K562 (cell line): Measurements from ENCODE around the gene UFSP1. TPM values are rescaled to one million over a fixed set of nuclear protein-coding genes. Genes with fewer than 3 reads are reported as not detected.

ENCODE experiments used
- ERF ChIP-seq: fragments of 450-650 bp; formaldehyde crosslinking; IDR thresholded peaks from 2 replicates; pipeline ENCODE4 v1.4.0; 2020; ENCODE audit warnings: mild to moderate bottlenecking, mixed read lengths
- HDAC2 ChIP-seq: fragments of 450-650 bp; IDR thresholded peaks from 2 replicates; pipeline ENCODE4 v1.6.1; 2016; ENCODE audit warnings: mild to moderate bottlenecking
- KAT7 ChIP-seq: sonication (generic); formaldehyde crosslinking; IDR thresholded peaks from 2 replicates; pipeline ENCODE4 v1.8.0; 2022; ENCODE audit warnings: missing genetic modification reagents, mild to moderate bottlenecking, borderline replicate concordance
- LCOR ChIP-seq: sonication (generic); formaldehyde crosslinking; IDR thresholded peaks from 2 replicates; pipeline ENCODE4 v1.8.0; 2022; ENCODE audit warnings: mild to moderate bottlenecking, missing genetic modification reagents
- NONO ChIP-seq, 2 experiments: fragments of 200-400 bp in 1 of 2; fragments of 450-650 bp in 1 of 2; formaldehyde crosslinking in 1 of 2; IDR thresholded peaks; 2 replicates each; pipeline ENCODE4 v1.6.1; 2017; ENCODE audit warnings: low read depth in 2 of 2, mild to moderate bottlenecking in 2 of 2, moderate library complexity in 2 of 2, low read length in 1 of 2
- SETDB1 ChIP-seq: IDR thresholded peaks from one replicate; pipeline ENCODE4 v1.6.1; 2012; ENCODE audit warnings: low read length, control low read depth, inconsistent platforms
- SIX5 ChIP-seq, 2 experiments: IDR thresholded peaks; 2 replicates each; pipeline ENCODE4 v1.6.1; 2011; ENCODE audit warnings: low read length in 2 of 2, borderline replicate concordance in 1 of 2, low read depth in 1 of 2, mild to moderate bottlenecking in 1 of 2, moderate library complexity in 1 of 2; ENCODE audit not compliant: insufficient read depth in 1 of 2
- ZNF354B ChIP-seq: fragments of 250-450 bp; sonication (Bioruptor Pico); IDR thresholded peaks from 2 replicates; pipeline ENCODE4 v1.4.0; 2020
- ZNF699 ChIP-seq: fragments of 250-450 bp; sonication (Bioruptor Pico); IDR thresholded peaks from 2 replicates; pipeline ENCODE4 v1.8.0; 2021; ENCODE audit warnings: mild to moderate bottlenecking, moderate library complexity; ENCODE audit not compliant: insufficient replicate concordance
- polyA plus RNA-seq, 8 experiments: library from polyadenylated mRNA; depleted of rRNA in 4 of 8; stranded (reverse) in 5 of 8; unstranded in 3 of 8; fragments of >200 nt; fragmentation: Nextera tagmentation in 2 of 8; fragmentation: Illumina TruSeq in 1 of 8; extraction: Ambion mirVana in 2 of 8; extraction: Trizol in 1 of 8; gene quantifications; 2 replicates each; pipeline versions ENCODE4 v1.2.1 to v1.2.3, GENCODE V29; 2011 to 2014; ENCODE audit warnings: inconsistent platforms in 1 of 8, missing spikeins in 1 of 8
- total RNA-seq, 7 experiments: library from RNA; depleted of rRNA in 6 of 7; stranded (reverse); fragments of >200 nt in 6 of 7; fragmentation: Illumina TruSeq in 2 of 7; extraction: Trizol in 2 of 7; gene quantifications; 2 replicates each; pipeline versions ENCODE4 v1.2.1 to v1.2.3, GENCODE V29; 2011 to 2021; ENCODE audit warnings: low replicate concordance in 1 of 7
- TF ChIP-seq, protein P1 (sequence below), 2 experiments: fragments of 200-800 bp in 1 of 2; sonication (Bioruptor generic) in 1 of 2; sonication (generic) in 1 of 2; formaldehyde crosslinking in 1 of 2; IDR thresholded peaks in 1 of 2; conservative IDR thresholded peaks in 1 of 2; 2 replicates each; pipeline versions ENCODE4 v1.5.0 to v1.6.1; 2016 to 2020; ENCODE audit warnings: missing compliant biosample characterization in 1 of 2, missing genetic modification characterization in 1 of 2, missing genetic modification reagents in 1 of 2
- TF ChIP-seq, protein P2 (sequence below): sonication (generic); formaldehyde crosslinking; IDR thresholded peaks from 2 replicates; pipeline ENCODE4 v1.8.0; 2023; ENCODE audit warnings: mild to moderate bottlenecking, missing genetic modification reagents
- TF ChIP-seq, protein P3 (sequence below): fragments of 450-650 bp; IDR thresholded peaks from 2 replicates; pipeline ENCODE4 v1.6.1; 2016
- TF ChIP-seq, protein P4 (sequence below), 2 experiments: fragments of 450-650 bp in 1 of 2; sonication (generic) in 1 of 2; formaldehyde crosslinking in 1 of 2; IDR thresholded peaks in 1 of 2; conservative IDR thresholded peaks in 1 of 2; 2 replicates each; pipeline versions ENCODE4 v1.6.1 to v1.8.1; 2016 to 2023; ENCODE audit warnings: mild to moderate bottlenecking in 2 of 2, moderate library complexity in 2 of 2, inconsistent platforms in 1 of 2, missing genetic modification reagents in 1 of 2

The UFSP1 gene
- total and polyA plus RNA-seq, 9 of the 15 experiments (the other 6 are each of a cell fraction or from before 2014, with no cell fraction given): 0.50 to 18.8 (median 2.1) TPM

DNA sequence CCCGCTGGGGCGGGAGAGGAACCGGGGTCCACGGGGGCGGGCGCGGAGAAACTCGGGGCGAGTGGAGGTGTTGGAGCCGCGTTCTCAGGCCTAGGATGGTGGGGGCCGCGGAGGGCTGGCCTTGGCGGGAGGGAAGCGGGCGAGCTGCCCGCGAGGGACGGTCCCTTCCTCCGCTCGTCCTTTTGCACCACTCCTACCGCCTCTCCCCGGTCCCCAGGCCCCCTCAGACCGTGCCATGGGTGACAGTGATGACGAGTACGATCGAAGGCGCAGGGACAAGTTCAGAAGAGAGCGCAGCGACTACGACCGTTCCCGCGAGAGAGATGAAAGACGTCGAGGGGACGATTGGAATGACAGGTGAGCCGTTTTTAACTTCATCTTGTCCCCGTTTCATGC lies 14.2 kb downstream of the UFSP1 start (continued):
- TF ChIP-seq KAT7 (CRISPR knock-in tag): peak; percentile 51; the same call in 1 of the 2 replicates
- TF ChIP-seq, protein P1, sequence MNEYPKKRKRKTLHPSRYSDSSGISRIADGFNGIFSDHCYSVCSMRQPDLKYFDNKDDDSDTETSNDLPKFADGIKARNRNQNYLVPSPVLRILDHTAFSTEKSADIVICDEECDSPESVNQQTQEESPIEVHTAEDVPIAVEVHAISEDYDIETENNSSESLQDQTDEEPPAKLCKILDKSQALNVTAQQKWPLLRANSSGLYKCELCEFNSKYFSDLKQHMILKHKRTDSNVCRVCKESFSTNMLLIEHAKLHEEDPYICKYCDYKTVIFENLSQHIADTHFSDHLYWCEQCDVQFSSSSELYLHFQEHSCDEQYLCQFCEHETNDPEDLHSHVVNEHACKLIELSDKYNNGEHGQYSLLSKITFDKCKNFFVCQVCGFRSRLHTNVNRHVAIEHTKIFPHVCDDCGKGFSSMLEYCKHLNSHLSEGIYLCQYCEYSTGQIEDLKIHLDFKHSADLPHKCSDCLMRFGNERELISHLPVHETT (CRISPR knock-in tag; conservative IDR thresholded peaks at IDR 0.05 in 1 of 2, IDR thresholded peaks at IDR 0.05 in 1 of 2): peak in 1 of 2 experiments; percentile 19; a peak in 1 of 4 replicates
- no peak for TF ChIP-seq HDAC2
- 0 out of 2 replicates have a peak, but pooled peaks have one; percentile 63 for TF ChIP-seq ERF (CRISPR knock-in tag)
- TF ChIP-seq, protein P2, sequence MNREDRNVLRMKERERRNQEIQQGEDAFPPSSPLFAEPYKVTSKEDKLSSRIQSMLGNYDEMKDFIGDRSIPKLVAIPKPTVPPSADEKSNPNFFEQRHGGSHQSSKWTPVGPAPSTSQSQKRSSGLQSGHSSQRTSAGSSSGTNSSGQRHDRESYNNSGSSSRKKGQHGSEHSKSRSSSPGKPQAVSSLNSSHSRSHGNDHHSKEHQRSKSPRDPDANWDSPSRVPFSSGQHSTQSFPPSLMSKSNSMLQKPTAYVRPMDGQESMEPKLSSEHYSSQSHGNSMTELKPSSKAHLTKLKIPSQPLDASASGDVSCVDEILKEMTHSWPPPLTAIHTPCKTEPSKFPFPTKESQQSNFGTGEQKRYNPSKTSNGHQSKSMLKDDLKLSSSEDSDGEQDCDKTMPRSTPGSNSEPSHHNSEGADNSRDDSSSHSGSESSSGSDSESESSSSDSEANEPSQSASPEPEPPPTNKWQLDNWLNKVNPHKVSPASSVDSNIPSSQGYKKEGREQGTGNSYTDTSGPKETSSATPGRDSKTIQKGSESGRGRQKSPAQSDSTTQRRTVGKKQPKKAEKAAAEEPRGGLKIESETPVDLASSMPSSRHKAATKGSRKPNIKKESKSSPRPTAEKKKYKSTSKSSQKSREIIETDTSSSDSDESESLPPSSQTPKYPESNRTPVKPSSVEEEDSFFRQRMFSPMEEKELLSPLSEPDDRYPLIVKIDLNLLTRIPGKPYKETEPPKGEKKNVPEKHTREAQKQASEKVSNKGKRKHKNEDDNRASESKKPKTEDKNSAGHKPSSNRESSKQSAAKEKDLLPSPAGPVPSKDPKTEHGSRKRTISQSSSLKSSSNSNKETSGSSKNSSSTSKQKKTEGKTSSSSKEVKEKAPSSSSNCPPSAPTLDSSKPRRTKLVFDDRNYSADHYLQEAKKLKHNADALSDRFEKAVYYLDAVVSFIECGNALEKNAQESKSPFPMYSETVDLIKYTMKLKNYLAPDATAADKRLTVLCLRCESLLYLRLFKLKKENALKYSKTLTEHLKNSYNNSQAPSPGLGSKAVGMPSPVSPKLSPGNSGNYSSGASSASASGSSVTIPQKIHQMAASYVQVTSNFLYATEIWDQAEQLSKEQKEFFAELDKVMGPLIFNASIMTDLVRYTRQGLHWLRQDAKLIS (CRISPR knock-in tag): peak; percentile 69; the same call in 1 of the 2 replicates
- TF ChIP-seq SIX5 (IDR thresholded peaks at IDR 0.05; ENCODE audit: borderline replicate concordance in 1 of 2, insufficient read depth in 1 of 2, low read depth in 1 of 2, low read length in 2 of 2): no peak
- TF ChIP-seq, protein P3, sequence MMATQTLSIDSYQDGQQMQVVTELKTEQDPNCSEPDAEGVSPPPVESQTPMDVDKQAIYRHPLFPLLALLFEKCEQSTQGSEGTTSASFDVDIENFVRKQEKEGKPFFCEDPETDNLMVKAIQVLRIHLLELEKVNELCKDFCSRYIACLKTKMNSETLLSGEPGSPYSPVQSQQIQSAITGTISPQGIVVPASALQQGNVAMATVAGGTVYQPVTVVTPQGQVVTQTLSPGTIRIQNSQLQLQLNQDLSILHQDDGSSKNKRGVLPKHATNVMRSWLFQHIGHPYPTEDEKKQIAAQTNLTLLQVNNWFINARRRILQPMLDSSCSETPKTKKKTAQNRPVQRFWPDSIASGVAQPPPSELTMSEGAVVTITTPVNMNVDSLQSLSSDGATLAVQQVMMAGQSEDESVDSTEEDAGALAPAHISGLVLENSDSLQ: peak; percentile 69
- TF ChIP-seq LCOR (CRISPR knock-in tag): peak; percentile 17
- TF ChIP-seq, protein P4, sequence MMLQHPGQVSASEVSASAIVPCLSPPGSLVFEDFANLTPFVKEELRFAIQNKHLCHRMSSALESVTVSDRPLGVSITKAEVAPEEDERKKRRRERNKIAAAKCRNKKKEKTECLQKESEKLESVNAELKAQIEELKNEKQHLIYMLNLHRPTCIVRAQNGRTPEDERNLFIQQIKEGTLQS (IDR thresholded peaks at IDR 0.05): no peak; the same call in none of the 2 replicates
- TF ChIP-seq, protein P4 (CRISPR knock-in tag; conservative IDR thresholded peaks at IDR 0.05): peak; percentile 40; the same call in 1 of the 2 replicates
- TF ChIP-seq NONO (IDR thresholded peaks at IDR 0.05; ENCODE audit: low read depth in 2 of 2, low read length in 1 of 2): no peak
- no peak for TF ChIP-seq ZNF699 (CRISPR knock-in tag)
- no peak for TF ChIP-seq SETDB1
- no peak for TF ChIP-seq ZNF354B
